H9 (cell line): ENCODE measurements around the gene SLC6A7. TPM values are rescaled to one million over a fixed set of nuclear protein-coding genes. Genes with fewer than 3 reads are reported as not detected.

Experiments used
- DNase-seq: peaks from one replicate; pipeline ENCODE4 v3.0.0-alpha.2; 2017
- H2AFZ ChIP-seq: one replicate; pipeline ENCODE4 v1.6.1; 2013; ENCODE audit warnings: mild to moderate bottlenecking, low read length, control low read depth, moderate library complexity
- H2AK5ac ChIP-seq: 2 replicates; pipeline ENCODE4 v1.6.1; 2013; ENCODE audit warnings: low read length, control low read depth, mixed read lengths; ENCODE audit not compliant: insufficient read length
- H2BK120ac ChIP-seq: one replicate; pipeline ENCODE4 v1.6.1; 2013; ENCODE audit warnings: low read depth, mild to moderate bottlenecking, low read length, control low read depth, inconsistent platforms; ENCODE audit not compliant: poor library complexity, severe bottlenecking
- H2BK12ac ChIP-seq: 2 replicates; pipeline ENCODE4 v1.6.1; 2013; ENCODE audit warnings: low read length, control low read depth, mixed read lengths, low read depth; ENCODE audit not compliant: insufficient read length
- H2BK15ac ChIP-seq: 2 replicates; pipeline ENCODE4 v1.6.1; 2013; ENCODE audit warnings: low read depth, low read length, control low read depth
- H2BK20ac ChIP-seq: one replicate; pipeline ENCODE4 v1.6.1; 2013; ENCODE audit warnings: low read depth, mild to moderate bottlenecking, low read length, control low read depth, inconsistent platforms; ENCODE audit not compliant: poor library complexity, severe bottlenecking
- H2BK5ac ChIP-seq: 2 replicates; pipeline ENCODE4 v1.6.1; 2013; ENCODE audit warnings: low read length, control low read depth, mixed read lengths; ENCODE audit not compliant: insufficient read length
- H3K14ac ChIP-seq: 2 replicates; pipeline ENCODE4 v1.6.1; 2013; ENCODE audit warnings: low read length, control low read depth; ENCODE audit not compliant: insufficient read depth
- H3K18ac ChIP-seq: 2 replicates; pipeline ENCODE4 v1.6.1; 2013; ENCODE audit warnings: low read depth, mild to moderate bottlenecking, mixed read lengths, low read length, control low read depth; ENCODE audit not compliant: insufficient read length
- H3K23ac ChIP-seq: 2 replicates; pipeline ENCODE4 v1.6.1; 2013; ENCODE audit warnings: low read length, control low read depth, mixed read lengths, low read depth; ENCODE audit not compliant: insufficient read length
- H3K23me2 ChIP-seq: 2 replicates; pipeline ENCODE4 v1.6.1; 2013; ENCODE audit warnings: low read depth, mild to moderate bottlenecking, mixed read lengths, low read length, control low read depth; ENCODE audit not compliant: insufficient read length, poor library complexity, severe bottlenecking
- H3K27ac ChIP-seq: 2 replicates; pipeline ENCODE4 v1.5.1; 2013; ENCODE audit warnings: low read length, control low read depth, mixed read lengths, low read depth; ENCODE audit not compliant: insufficient read length
- H3K27me3 ChIP-seq: 2 replicates; pipeline ENCODE4 v1.6.1; 2013; ENCODE audit warnings: low read length, control low read depth, inconsistent platforms; ENCODE audit not compliant: insufficient read depth
- H3K4ac ChIP-seq: 2 replicates; pipeline ENCODE4 v1.6.1; 2013; ENCODE audit warnings: low read depth, mild to moderate bottlenecking, control low read depth, inconsistent platforms, low read length, moderate library complexity
- H3K4me1 ChIP-seq: 2 replicates; pipeline ENCODE4 v1.6.1; 2013; ENCODE audit warnings: low read length, control low read depth, inconsistent platforms; ENCODE audit not compliant: insufficient read depth
- H3K4me2 ChIP-seq: 2 replicates; pipeline ENCODE4 v1.6.1; 2013; ENCODE audit warnings: low read length, control low read depth, mixed read lengths; ENCODE audit not compliant: insufficient read length, insufficient read depth
- H3K56ac ChIP-seq: 2 replicates; pipeline ENCODE4 v1.6.1; 2013; ENCODE audit warnings: low read depth, mild to moderate bottlenecking, mixed read lengths, low read length, control low read depth; ENCODE audit not compliant: insufficient read length
- H3K79me1 ChIP-seq: 2 replicates; pipeline ENCODE4 v1.6.1; 2013; ENCODE audit warnings: low read depth, mild to moderate bottlenecking, moderate library complexity, low read length, control low read depth, inconsistent platforms; ENCODE audit not compliant: insufficient read depth, poor library complexity, severe bottlenecking
- H3K79me2 ChIP-seq: 2 replicates; pipeline ENCODE4 v1.6.1; 2013; ENCODE audit warnings: low read length, control low read depth, inconsistent platforms; ENCODE audit not compliant: insufficient read depth
- H3K9ac ChIP-seq: 2 replicates; pipeline ENCODE4 v1.6.1; 2013; ENCODE audit warnings: low read length, control low read depth, mixed read lengths; ENCODE audit not compliant: insufficient read length; ENCODE audit errors: extremely low read depth
- H3K9me3 ChIP-seq: one replicate; pipeline ENCODE4 v1.6.1; 2013; ENCODE audit warnings: low read depth, low read length, inconsistent platforms; ENCODE audit not compliant: control insufficient read depth
- H3T11ph ChIP-seq: one replicate; pipeline ENCODE4 v1.6.1; 2013; ENCODE audit warnings: mild to moderate bottlenecking, low read length, control low read depth, inconsistent platforms
- H4K20me1 ChIP-seq: one replicate; pipeline ENCODE4 v1.6.1; 2013; ENCODE audit not compliant: control insufficient read depth, insufficient read length, insufficient read depth
- H4K5ac ChIP-seq: 2 replicates; pipeline ENCODE4 v1.6.1; 2013; ENCODE audit warnings: low read depth, mild to moderate bottlenecking, mixed read lengths, low read length, control low read depth; ENCODE audit not compliant: insufficient read length
- H4K8ac ChIP-seq: replicated peaks from 2 replicates; pipeline ENCODE4 v1.6.1; 2013; ENCODE audit warnings: low read length, control low read depth, mixed read lengths, low read depth; ENCODE audit not compliant: insufficient read length
- H4K91ac ChIP-seq: 2 replicates; pipeline ENCODE4 v1.6.1; 2013; ENCODE audit warnings: low read depth, mild to moderate bottlenecking, moderate library complexity, mixed read lengths, low read length, control low read depth; ENCODE audit not compliant: insufficient read length
- H3K27ac Mint-ChIP-seq, 3 experiments: 2 replicates in 2 of 3; 3 replicates in 1 of 3; pipeline ENCODE4 v1.8.0; 2020 to 2021; ENCODE audit warnings: mixed read lengths in 3 of 3, mild to moderate bottlenecking in 1 of 3, moderate library complexity in 1 of 3
- H3K27me3 Mint-ChIP-seq: 2 replicates; pipeline ENCODE4 v1.8.0; 2021; ENCODE audit warnings: low read depth, mild to moderate bottlenecking, moderate library complexity, mixed read lengths
- H3K36me3 Mint-ChIP-seq, 3 experiments: 2 replicates in 2 of 3; 3 replicates in 1 of 3; pipeline ENCODE4 v1.8.0; 2020 to 2021; ENCODE audit warnings: low read depth in 3 of 3, mixed read lengths in 3 of 3; ENCODE audit not compliant: insufficient read depth in 1 of 3
- H3K4me1 Mint-ChIP-seq, 2 experiments: 2 replicates each; pipeline ENCODE4 v1.8.0; 2020; ENCODE audit warnings: mixed read lengths in 2 of 2
- H3K4me3 Mint-ChIP-seq, 2 experiments: 2 replicates in 1 of 2; 3 replicates in 1 of 2; pipeline ENCODE4 v1.8.0; 2020 to 2021; ENCODE audit warnings: mild to moderate bottlenecking in 2 of 2, mixed read lengths in 2 of 2, moderate library complexity in 1 of 2
- H3K9me3 Mint-ChIP-seq, 2 experiments: 2 replicates in 1 of 2; 3 replicates in 1 of 2; pipeline ENCODE4 v1.8.0; 2020; ENCODE audit warnings: mild to moderate bottlenecking in 2 of 2, mixed read lengths in 2 of 2, moderate library complexity in 1 of 2
- CTCF ChIP-seq: fragments of 200-600 bp; sonication (generic); conservative IDR thresholded peaks from 3 replicates; pipeline ENCODE4 v1.8.0; 2021; ENCODE audit warnings: antibody characterized with exemption, mild to moderate bottlenecking
- WGBS: extraction: QIAGEN DNeasy Blood & Tissue Kit; methylation state at CpG from one replicate; pipeline ENCODE4 v1.1.7; 2013; ENCODE audit warnings: missing lambda C conversion rate, low lambda C conversion rate, mixed read lengths; ENCODE audit not compliant: insufficient read length; ENCODE audit errors: extremely low coverage; 5-methylcytosine and 5-hydroxymethylcytosine counted together
- total RNA-seq: library from RNA; stranded (reverse); gene quantifications from 2 replicates; pipeline ENCODE4 v1.2.1, GENCODE V29; 2021

SLC6A7 gene
- total RNA-seq, 1 experiment from 2014 or later: not detected

- no peak overlapping the region for H3K27ac Mint-ChIP-seq
- no peaks in the 10 kb centered on the region; a peak in 1 of 7 replicates for H3K36me3 Mint-ChIP-seq
- peaks cover 5% of the 10 kb centered on the region; the same call in 1 of the 2 replicates for H3K4me1 ChIP-seq
- H3K4me1 Mint-ChIP-seq: peaks cover 22 to 33% of the 10 kb centered on the region in 2 experiments
- H3K9me3 ChIP-seq: no peaks in the 10 kb centered on the region
- H3K4me3 Mint-ChIP-seq: no peak overlapping the region
- H3K79me1 ChIP-seq: no peaks in the 10 kb centered on the region
- H2AFZ ChIP-seq: no peak overlapping the region
- H3K23me2 ChIP-seq: peaks cover 9% of the 10 kb centered on the region
- no peak overlapping the region for H3K4me2 ChIP-seq
- peaks cover 38% of the 10 kb centered on the region for H3K27me3 ChIP-seq
- DNase-seq: peak; percentile 73
- H3K9me3 Mint-ChIP-seq: no peaks in the 10 kb centered on the region; a peak in 1 of 5 replicates
- no peaks in the 10 kb centered on the region for H3K79me2 ChIP-seq
- H4K5ac ChIP-seq: no peak overlapping the region
- no peak overlapping the region for H3K27ac ChIP-seq
- H4K20me1 ChIP-seq: no peaks in the 10 kb centered on the region
- WGBS: no CpG with 5 or more reads among the region's 8 CpGs
- no peak overlapping the region for H2BK20ac ChIP-seq
- peaks cover 97% of the 10 kb centered on the region for H3K27me3 Mint-ChIP-seq
- H2BK5ac ChIP-seq: no peak overlapping the region
- no peak overlapping the region; the same call in 1 of the 2 replicates for H2BK15ac ChIP-seq
- no peak overlapping the region for H2BK12ac ChIP-seq
- H3K56ac ChIP-seq: no peak overlapping the region
- no peak overlapping the region for H3K9ac ChIP-seq
- H3K14ac ChIP-seq: no peak overlapping the region
- no peak overlapping the region for H3K18ac ChIP-seq
- H3K23ac ChIP-seq: no peak overlapping the region
- H3K4ac ChIP-seq: no peak overlapping the region
- no peak overlapping the region for H4K91ac ChIP-seq
- no peak overlapping the region for H3T11ph ChIP-seq
- no peak for TF ChIP-seq CTCF
- H2AK5ac ChIP-seq: no peak overlapping the region
- H2BK120ac ChIP-seq: no peak overlapping the region
- H4K8ac ChIP-seq: no peak overlapping the region
Measured at GRCh38 chr5:150186137-150186536, 3.7 kb upstream of the SLC6A7 start.
